Stimulated activated CD4-positive, alpha-beta T cell treated with anti-CD3 and anti-CD28 coated beads, Interleukin-15, amount 100 ng/mL, for 24 hours (primary cell): ENCODE measurements around the gene ROPN1.

Experiments used
- DNase-seq: peaks from one replicate; pipeline ENCODE4 v3.0.0-alpha.2; 2020

The ROPN1 gene

GRCh38 chr3:123941542-123941941 is 50.4 kb downstream of the ROPN1 start:
- DNase-seq = no peak

- no peak for DNase-seq
These were observed 50.8 kb downstream of the ROPN1 start for GRCh38 chr3:123941121-123941520.

GRCh38 chr3:123939706-123940105 is 52.2 kb downstream of the ROPN1 start:
- no peak for DNase-seq

- DNase-seq = no peak
These were observed 55.5 kb downstream of the ROPN1 start for GRCh38 chr3:123936400-123936799.

GRCh38 chr3:123935830-123936229 is 56.1 kb downstream of the ROPN1 start:
- no peak for DNase-seq

- DNase-seq = no peak
These were observed 57.7 kb downstream of the ROPN1 start for GRCh38 chr3:123934250-123934649.

GRCh38 chr3:123930445-123930844 is 61.5 kb downstream of the ROPN1 start:
- DNase-seq = no peak

GRCh38 chr3:123929325-123929724 is 62.6 kb downstream of the ROPN1 start:
- DNase-seq = no peak

- DNase-seq = no peak
These were observed 65.5 kb downstream of the ROPN1 start for GRCh38 chr3:123926396-123926795.

GRCh38 chr3:123920868-123921267 is 71.1 kb downstream of the ROPN1 start:
- DNase-seq = no peak

- no peak for DNase-seq
These were observed 71.5 kb downstream of the ROPN1 start for GRCh38 chr3:123920383-123920782.

GRCh38 chr3:123919353-123919752 is 72.6 kb downstream of the ROPN1 start:
- no peak for DNase-seq
